ENCODE results near the gene C9orf50.
"Not testable (repeated sequence)": the region's sequence is repeated elsewhere in the genome, so short reads cannot be mapped to it uniquely, and the experiment has no call there.

C9orf50 gene

GRCh38 chr9:129595311-129595741 is 25.6 kb downstream of the C9orf50 start:
- Histone ChIP-seq H3K27me3 (ENCODE audit: low read depth, low read length) (no peaks in the 10 kb centered on the region), H3K27ac (ENCODE audit: low read length) (peak overlapping the region; percentile 26), H3K36me3 (ENCODE audit: control insufficient read depth in 1 of 2, insufficient read depth in 2 of 2, low read length in 2 of 2) (no peaks in the 10 kb centered on the region), H3K9me3 (ENCODE audit: control insufficient read depth in 1 of 2, low read length in 2 of 2) (no peaks in the 10 kb centered on the region), H3K4me1 (ENCODE audit: control insufficient read depth in 1 of 2, insufficient read depth in 2 of 2, low read length in 2 of 2) (peaks cover 0 to 20% of the 10 kb centered on the region in 2 donors), H3K4me3 (ENCODE audit: low read depth in 1 of 2, low read length in 2 of 2) (no peak overlapping the region)

- H3K9me3 ChIP-seq (ENCODE audit: control insufficient read depth in 1 of 2, low read length in 2 of 2), result no peaks in the 10 kb centered on the region
- H3K27me3 ChIP-seq (ENCODE audit: low read depth, low read length), result no peaks in the 10 kb centered on the region
- H3K27ac ChIP-seq (ENCODE audit: low read length), result peak overlapping the region; percentile 26
- H3K36me3 ChIP-seq (ENCODE audit: control insufficient read depth in 1 of 2, insufficient read depth in 2 of 2, low read length in 2 of 2), result no peaks in the 10 kb centered on the region
- peaks cover 0 to 20% of the 10 kb centered on the region in 2 donors for H3K4me1 ChIP-seq (ENCODE audit: control insufficient read depth in 1 of 2, insufficient read depth in 2 of 2, low read length in 2 of 2)
- H3K4me3 ChIP-seq (ENCODE audit: low read depth in 1 of 2, low read length in 2 of 2), result no peak overlapping the region
These were observed 26.3 kb downstream of the C9orf50 start for GRCh38 chr9:129594632-129595031.

GRCh38 chr9:129592790-129593189 is 28.1 kb downstream of the C9orf50 start:
- not testable (repeated sequence) for H3K36me3 ChIP-seq (ENCODE audit: control insufficient read depth in 1 of 2, insufficient read depth in 2 of 2, low read length in 2 of 2); H3K27ac ChIP-seq (ENCODE audit: low read length)

GRCh38 chr9:129591916-129592315 is 29.0 kb downstream of the C9orf50 start:
- Histone ChIP-seq H3K27me3 (ENCODE audit: low read depth, low read length) (no peaks in the 10 kb centered on the region), H3K27ac (ENCODE audit: low read length) (no peak overlapping the region), H3K4me3 (ENCODE audit: low read depth in 1 of 2, low read length in 2 of 2) (no peak overlapping the region), H3K9me3 (ENCODE audit: control insufficient read depth in 1 of 2, low read length in 2 of 2) (no peaks in the 10 kb centered on the region), H3K36me3 (ENCODE audit: control insufficient read depth in 1 of 2, insufficient read depth in 2 of 2, low read length in 2 of 2) (no peaks in the 10 kb centered on the region), H3K4me1 (ENCODE audit: control insufficient read depth in 1 of 2, insufficient read depth in 2 of 2, low read length in 2 of 2) (peaks cover 0 to 10% of the 10 kb centered on the region in 2 donors)

More at GRCh38 chr9:129592790-129593189, 28.1 kb downstream of the C9orf50 start:
- not testable (repeated sequence) for H3K9me3 ChIP-seq (ENCODE audit: control insufficient read depth in 1 of 2, low read length in 2 of 2); H3K4me3 ChIP-seq (ENCODE audit: low read depth in 1 of 2, low read length in 2 of 2); H3K27me3 ChIP-seq (ENCODE audit: low read depth, low read length)
- H3K4me1 ChIP-seq (ENCODE audit: control insufficient read depth in 1 of 2, insufficient read depth in 2 of 2, low read length in 2 of 2), result peaks cover 0 to 15% of the 10 kb centered on the region in 2 donors

- no peaks in the 10 kb centered on the region for H3K27me3 ChIP-seq (ENCODE audit: low read depth, low read length)
- no peaks in the 10 kb centered on the region for H3K4me1 ChIP-seq (ENCODE audit: control insufficient read depth in 1 of 2, insufficient read depth in 2 of 2, low read length in 2 of 2)
- no peak overlapping the region for H3K4me3 ChIP-seq (ENCODE audit: low read depth in 1 of 2, low read length in 2 of 2)
- H3K36me3 ChIP-seq (ENCODE audit: control insufficient read depth in 1 of 2, insufficient read depth in 2 of 2, low read length in 2 of 2), result no peaks in the 10 kb centered on the region
- no peaks in the 10 kb centered on the region for H3K9me3 ChIP-seq (ENCODE audit: control insufficient read depth in 1 of 2, low read length in 2 of 2)
- H3K27ac ChIP-seq (ENCODE audit: low read length), result no peak overlapping the region
These were observed 30.4 kb downstream of the C9orf50 start for GRCh38 chr9:129590466-129590865.

- Histone ChIP-seq H3K27me3 (ENCODE audit: low read depth, low read length) (no peaks in the 10 kb centered on the region), H3K4me1 (ENCODE audit: control insufficient read depth in 1 of 2, insufficient read depth in 2 of 2, low read length in 2 of 2) (peaks cover 0 to 5% of the 10 kb centered on the region in 2 donors), H3K9me3 (ENCODE audit: control insufficient read depth in 1 of 2, low read length in 2 of 2) (no peaks in the 10 kb centered on the region), H3K27ac (ENCODE audit: low read length) (no peak overlapping the region), H3K4me3 (ENCODE audit: low read depth in 1 of 2, low read length in 2 of 2) (no peak overlapping the region), H3K36me3 (ENCODE audit: control insufficient read depth in 1 of 2, insufficient read depth in 2 of 2, low read length in 2 of 2) (no peaks in the 10 kb centered on the region)
These were observed 33.2 kb downstream of the C9orf50 start for GRCh38 chr9:129587487-129588262.

- peaks cover 0 to 5% of the 10 kb centered on the region in 2 donors for H3K4me1 ChIP-seq (ENCODE audit: control insufficient read depth in 1 of 2, insufficient read depth in 2 of 2, low read length in 2 of 2)
- H3K27ac ChIP-seq (ENCODE audit: low read length), result no peak overlapping the region
- H3K36me3 ChIP-seq (ENCODE audit: control insufficient read depth in 1 of 2, insufficient read depth in 2 of 2, low read length in 2 of 2), result no peaks in the 10 kb centered on the region
These were observed 34.2 kb downstream of the C9orf50 start for GRCh38 chr9:129586685-129587084.

GRCh38 chr9:129586245-129586644 is 34.7 kb downstream of the C9orf50 start:
- no peaks in the 10 kb centered on the region for H3K9me3 ChIP-seq (ENCODE audit: control insufficient read depth in 1 of 2, low read length in 2 of 2)
- no peak overlapping the region for H3K27ac ChIP-seq (ENCODE audit: low read length)
- no peak overlapping the region for H3K4me3 ChIP-seq (ENCODE audit: low read depth in 1 of 2, low read length in 2 of 2)
- no peaks in the 10 kb centered on the region for H3K36me3 ChIP-seq (ENCODE audit: control insufficient read depth in 1 of 2, insufficient read depth in 2 of 2, low read length in 2 of 2)
- no peaks in the 10 kb centered on the region for H3K27me3 ChIP-seq (ENCODE audit: low read depth, low read length)
- H3K4me1 ChIP-seq (ENCODE audit: control insufficient read depth in 1 of 2, insufficient read depth in 2 of 2, low read length in 2 of 2), result peaks cover 0 to 5% of the 10 kb centered on the region in 2 donors

More at GRCh38 chr9:129586685-129587084, 34.2 kb downstream of the C9orf50 start:
- Histone ChIP-seq H3K4me3 (ENCODE audit: low read depth in 1 of 2, low read length in 2 of 2) (no peak overlapping the region), H3K27me3 (ENCODE audit: low read depth, low read length) (no peaks in the 10 kb centered on the region), H3K9me3 (ENCODE audit: control insufficient read depth in 1 of 2, low read length in 2 of 2) (no peaks in the 10 kb centered on the region)

- peaks cover 0 to 5% of the 10 kb centered on the region in 2 donors for H3K4me1 ChIP-seq (ENCODE audit: control insufficient read depth in 1 of 2, insufficient read depth in 2 of 2, low read length in 2 of 2)
- H3K27me3 ChIP-seq (ENCODE audit: low read depth, low read length), result no peaks in the 10 kb centered on the region
- no peak overlapping the region for H3K4me3 ChIP-seq (ENCODE audit: low read depth in 1 of 2, low read length in 2 of 2)
- H3K36me3 ChIP-seq (ENCODE audit: control insufficient read depth in 1 of 2, insufficient read depth in 2 of 2, low read length in 2 of 2), result no peaks in the 10 kb centered on the region
- no peaks in the 10 kb centered on the region for H3K9me3 ChIP-seq (ENCODE audit: control insufficient read depth in 1 of 2, low read length in 2 of 2)
- H3K27ac ChIP-seq (ENCODE audit: low read length), result no peak overlapping the region
These were observed 35.5 kb downstream of the C9orf50 start for GRCh38 chr9:129585352-129585751.

GRCh38 chr9:129584136-129584535 is 36.8 kb downstream of the C9orf50 start:
- Histone ChIP-seq H3K27ac (ENCODE audit: low read length) (no peak overlapping the region), H3K4me3 (ENCODE audit: low read depth in 1 of 2, low read length in 2 of 2) (no peak overlapping the region), H3K9me3 (ENCODE audit: control insufficient read depth in 1 of 2, low read length in 2 of 2) (no peaks in the 10 kb centered on the region), H3K36me3 (ENCODE audit: control insufficient read depth in 1 of 2, insufficient read depth in 2 of 2, low read length in 2 of 2) (no peaks in the 10 kb centered on the region), H3K4me1 (ENCODE audit: control insufficient read depth in 1 of 2, insufficient read depth in 2 of 2, low read length in 2 of 2) (peaks cover 0 to 5% of the 10 kb centered on the region in 2 donors), H3K27me3 (ENCODE audit: low read depth, low read length) (no peaks in the 10 kb centered on the region)

GRCh38 chr9:129583308-129584038 is 37.4 kb downstream of the C9orf50 start:
- Histone ChIP-seq H3K36me3 (ENCODE audit: control insufficient read depth in 1 of 2, insufficient read depth in 2 of 2, low read length in 2 of 2) (no peaks in the 10 kb centered on the region), H3K4me1 (ENCODE audit: control insufficient read depth in 1 of 2, insufficient read depth in 2 of 2, low read length in 2 of 2) (peaks cover 0 to 5% of the 10 kb centered on the region in 2 donors), H3K27me3 (ENCODE audit: low read depth, low read length) (no peaks in the 10 kb centered on the region), H3K9me3 (ENCODE audit: control insufficient read depth in 1 of 2, low read length in 2 of 2) (no peaks in the 10 kb centered on the region), H3K27ac (ENCODE audit: low read length) (no peak overlapping the region), H3K4me3 (ENCODE audit: low read depth in 1 of 2, low read length in 2 of 2) (no peak overlapping the region)
